NCI-H2029 treated with DMSO at 0.1 percent for 48 hours (cell line): ENCODE measurements around the gene NUMB.
"Not testable (repeated sequence)": the region's sequence is repeated elsewhere in the genome, so short reads cannot be mapped to it uniquely, and the experiment has no call there.

Experiments
- DNase-seq: peaks from one replicate; lab custom pipeline; 2025; lab: John Stamatoyannopoulos, UW

Gene NUMB

GRCh38 chr14:73422515-73422914, 35.8 kb downstream of the NUMB start:
- DNase-seq: no peak

- DNase-seq: no peak
These were observed 40.1 kb downstream of the NUMB start for GRCh38 chr14:73418227-73418626.

GRCh38 chr14:73406248-73406647, 52.1 kb downstream of the NUMB start:
- not testable (repeated sequence) for DNase-seq

GRCh38 chr14:73403181-73403752, 55.1 kb downstream of the NUMB start:
- no peak for DNase-seq

GRCh38 chr14:73402579-73402978, 55.8 kb downstream of the NUMB start:
- no peak for DNase-seq

GRCh38 chr14:73397810-73398209, 60.5 kb downstream of the NUMB start:
- DNase-seq: no peak

- DNase-seq: no peak
These were observed 64.0 kb downstream of the NUMB start for GRCh38 chr14:73394317-73394716.

- peak; percentile 14 for DNase-seq
These were observed 65.0 kb downstream of the NUMB start for GRCh38 chr14:73393375-73393774.

- DNase-seq: no peak
These were observed 65.8 kb downstream of the NUMB start for GRCh38 chr14:73392329-73393257.

GRCh38 chr14:73387860-73388259, 70.5 kb downstream of the NUMB start:
- DNase-seq: not testable (repeated sequence)

GRCh38 chr14:73386342-73386741, 72.0 kb downstream of the NUMB start:
- no peak for DNase-seq

- DNase-seq: not testable (repeated sequence)
These were observed 73.3 kb downstream of the NUMB start for GRCh38 chr14:73385021-73385420.

- no peak for DNase-seq
These were observed 75.0 kb downstream of the NUMB start for GRCh38 chr14:73383356-73383755.

- no peak for DNase-seq
These were observed 76.8 kb downstream of the NUMB start for GRCh38 chr14:73381380-73382013.

GRCh38 chr14:73376585-73376984, 81.8 kb downstream of the NUMB start:
- DNase-seq: no peak

GRCh38 chr14:73375861-73376260, 82.5 kb downstream of the NUMB start:
- no peak for DNase-seq

- DNase-seq: no peak
These were observed 84.1 kb downstream of the NUMB start for GRCh38 chr14:73374218-73374617.

GRCh38 chr14:73372529-73372928, 85.8 kb downstream of the NUMB start:
- no peak for DNase-seq

- DNase-seq: no peak
These were observed 87.8 kb downstream of the NUMB start for GRCh38 chr14:73370561-73370960.

- DNase-seq: no peak
These were observed 88.9 kb downstream of the NUMB start for GRCh38 chr14:73369428-73369827.

- no peak for DNase-seq
These were observed 89.7 kb downstream of the NUMB start for GRCh38 chr14:73368616-73369015.

- no peak for DNase-seq
These were observed 92.6 kb downstream of the NUMB start for GRCh38 chr14:73365727-73366126.

- DNase-seq: no peak
These were observed 93.8 kb downstream of the NUMB start for GRCh38 chr14:73364559-73364958.
